Measurements from ENCODE around the gene CTTNBP2.
"Not testable (repeated sequence)": the region's sequence is repeated elsewhere in the genome, so short reads cannot be mapped to it uniquely, and the experiment has no call there.

Gene CTTNBP2

DNA sequence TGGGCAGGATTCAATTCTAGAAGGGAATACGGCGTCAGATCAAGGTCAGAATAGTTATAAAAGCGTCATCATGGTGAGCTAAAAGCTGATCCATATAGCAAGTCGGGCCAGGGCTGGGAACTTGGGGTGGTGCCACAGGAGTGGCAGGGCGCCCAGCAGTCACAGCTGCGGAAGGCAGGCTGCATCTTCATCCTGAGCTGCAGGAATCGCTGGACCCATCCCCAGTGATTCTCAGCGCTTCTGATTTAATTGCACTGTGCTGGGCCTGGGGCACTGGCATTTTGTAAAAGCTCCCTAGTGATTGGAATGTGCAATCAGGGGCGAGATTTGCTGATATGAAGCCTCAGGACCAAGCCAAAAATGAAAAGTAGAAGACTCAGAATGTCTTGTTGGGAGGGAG lies 135.3 kb downstream of the CTTNBP2 start:
- no peak for DNase-seq

DNA sequence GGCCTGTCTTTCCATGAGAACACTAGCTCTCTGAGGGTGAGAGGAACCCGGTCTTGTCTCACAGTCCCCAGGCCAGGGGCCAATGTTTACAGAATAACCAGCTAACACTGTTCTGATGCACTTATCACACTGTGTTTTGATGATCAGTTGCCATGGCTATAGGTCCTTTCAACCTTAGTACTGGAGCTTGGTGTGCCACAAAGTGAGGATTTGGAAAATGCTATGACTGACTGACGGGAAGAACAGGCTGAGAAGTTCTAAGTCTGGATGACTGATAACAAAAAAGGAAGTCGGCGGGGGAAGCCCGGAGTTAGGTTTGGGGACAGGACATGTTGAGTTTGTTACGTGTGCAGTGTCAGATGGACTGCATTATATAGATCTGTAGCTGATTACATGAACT lies 141.8 kb downstream of the CTTNBP2 start:
- DNase-seq = no peak

GRCh38 chr7:117730390-117730789 lies 142.9 kb downstream of the CTTNBP2 start:
- no peak for DNase-seq

DNA sequence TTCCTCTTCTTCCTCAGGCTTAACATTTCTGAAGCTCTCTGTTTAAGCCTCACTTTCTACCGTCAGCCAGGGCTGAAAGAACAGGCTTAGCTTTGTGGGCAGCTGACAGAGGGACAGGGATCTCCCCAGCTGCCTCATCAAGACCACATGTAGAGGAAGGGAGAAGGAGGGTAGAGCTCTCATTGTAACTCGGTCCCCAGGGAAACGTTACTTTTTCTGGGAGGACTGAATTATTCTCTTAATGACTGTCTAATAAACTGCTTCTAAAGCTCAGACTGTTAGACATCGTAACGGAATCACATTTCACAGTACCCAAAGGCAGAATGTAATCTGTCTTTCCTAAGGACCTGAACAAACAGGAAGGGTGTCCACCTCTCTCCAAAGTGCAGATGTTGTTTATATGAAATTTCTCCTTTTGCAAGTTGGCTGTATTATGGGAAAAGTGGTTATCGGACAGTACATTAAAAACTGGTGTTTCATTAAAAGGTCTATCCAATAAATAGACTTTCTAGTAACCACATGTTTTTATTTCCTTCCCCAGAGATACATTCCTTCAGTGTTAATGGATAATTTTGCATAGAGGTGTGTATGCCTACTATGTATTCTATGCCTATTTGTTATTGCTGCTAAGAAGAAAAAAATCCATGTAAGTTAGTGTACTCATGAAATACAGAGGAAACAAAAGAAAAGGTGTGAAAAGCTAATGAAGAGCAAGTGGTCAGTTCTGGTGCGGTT lies 144.2 kb downstream of the CTTNBP2 start:
- no peak for DNase-seq

DNA sequence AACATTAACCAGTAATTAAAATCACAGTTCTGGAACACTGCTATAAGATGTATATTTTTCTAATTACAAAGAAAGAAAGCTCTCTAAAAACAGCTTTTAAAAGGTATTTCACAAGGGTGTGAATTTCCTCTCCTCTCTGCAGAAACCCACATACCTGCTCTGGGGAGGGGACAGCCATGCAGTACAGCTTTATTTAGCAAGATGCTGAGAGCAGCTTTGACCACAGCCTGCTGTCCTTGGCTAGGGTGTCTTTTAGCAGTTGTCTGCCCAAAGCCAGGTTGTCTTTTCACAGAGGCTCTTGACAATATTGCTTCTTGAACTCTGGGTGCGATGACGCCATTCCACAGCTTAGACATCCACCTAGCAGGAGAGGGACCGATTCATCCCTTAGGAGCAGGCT lies 148.3 kb downstream of the CTTNBP2 start:
- DNase-seq = no peak

DNA sequence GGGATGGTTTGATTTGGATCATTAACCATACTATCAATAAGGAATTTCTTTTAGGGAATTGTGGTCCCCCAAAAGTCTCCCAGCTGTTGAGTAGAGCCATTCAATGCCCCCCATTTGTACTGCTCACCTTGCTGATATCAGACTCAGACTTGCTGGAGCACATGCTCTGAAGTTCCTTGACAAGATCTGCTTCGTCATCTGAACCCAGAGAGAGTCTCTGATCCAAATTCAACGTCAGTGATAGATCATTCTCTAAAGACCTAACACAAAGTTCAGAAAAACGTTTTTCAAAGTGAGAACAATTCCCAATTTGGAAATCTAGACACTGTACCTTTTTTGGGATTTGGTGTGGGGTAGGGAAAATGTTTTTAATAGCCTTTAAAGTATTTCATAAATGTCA lies 153.9 kb downstream of the CTTNBP2 start:
- DNase-seq = no peak

GRCh38 chr7:117718116-117718835 lies 155.0 kb downstream of the CTTNBP2 start:
- no peak for DNase-seq

GRCh38 chr7:117717357-117717756 lies 155.9 kb downstream of the CTTNBP2 start:
- DNase-seq = no peak

DNA sequence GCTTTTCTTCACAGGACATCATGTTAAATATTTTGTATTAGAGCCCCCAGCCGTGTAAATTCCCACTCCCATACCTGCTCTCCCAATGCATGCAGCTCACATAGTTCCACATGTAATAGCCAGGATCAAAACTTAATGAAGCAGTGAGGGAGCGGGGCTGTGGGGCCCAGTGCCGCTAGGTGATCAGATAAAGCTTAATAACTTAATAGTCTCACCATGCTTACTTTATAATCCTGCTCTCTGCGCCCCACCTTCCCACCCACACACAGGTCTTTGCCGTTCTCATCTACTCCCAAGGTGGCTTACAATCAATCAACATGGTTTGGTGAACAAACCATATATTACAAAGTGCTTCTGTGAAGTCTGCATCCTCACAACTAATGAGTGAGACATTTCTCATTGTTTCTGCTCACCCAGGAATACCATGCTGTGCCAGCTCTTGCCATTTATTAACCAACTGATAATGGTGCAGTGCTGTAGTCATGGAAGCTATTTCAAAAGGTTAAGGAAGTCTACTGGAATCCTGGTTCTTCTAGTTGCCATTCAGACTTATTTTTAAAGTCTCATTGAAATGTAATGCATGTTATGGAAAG lies 156.4 kb downstream of the CTTNBP2 start:
- DNase-seq = no peak

GRCh38 chr7:117715784-117716445 lies 157.3 kb downstream of the CTTNBP2 start:
- peak; percentile 25 to 49 for DNase-seq

DNA sequence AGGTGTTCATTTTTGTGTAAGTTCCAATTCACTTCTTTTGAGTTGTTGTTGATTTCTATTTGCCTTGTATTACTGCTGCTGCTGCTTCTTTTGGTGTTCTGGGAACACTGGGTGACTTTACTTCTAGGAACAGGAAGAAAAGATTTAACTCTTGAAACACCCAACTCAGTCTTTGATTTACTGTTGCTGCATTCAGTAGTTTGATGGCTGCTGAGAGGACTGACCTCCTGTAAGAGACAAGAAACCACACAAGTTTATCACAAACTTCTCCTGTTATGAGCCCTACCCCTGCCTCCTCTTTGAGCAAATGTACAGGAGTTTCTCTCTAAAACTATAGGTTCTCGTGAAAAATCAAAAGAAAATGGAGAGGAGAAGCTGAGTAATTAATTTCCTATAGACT lies 161.7 kb downstream of the CTTNBP2 start:
- no peak for DNase-seq

- DNase-seq = not testable (repeated sequence)
Measured at GRCh38 chr7:117708173-117708572, 165.1 kb downstream of the CTTNBP2 start.

- no peak for DNase-seq
Measured at GRCh38 chr7:117707080-117707479, 166.2 kb downstream of the CTTNBP2 start.

GRCh38 chr7:117706210-117706609 lies 167.0 kb downstream of the CTTNBP2 start:
- no peak for DNase-seq

- DNase-seq = no peak
Measured at GRCh38 chr7:117705630-117706029, 167.6 kb downstream of the CTTNBP2 start.

- no peak for DNase-seq
Measured at GRCh38 chr7:117704063-117704462, 169.2 kb downstream of the CTTNBP2 start.

DNA sequence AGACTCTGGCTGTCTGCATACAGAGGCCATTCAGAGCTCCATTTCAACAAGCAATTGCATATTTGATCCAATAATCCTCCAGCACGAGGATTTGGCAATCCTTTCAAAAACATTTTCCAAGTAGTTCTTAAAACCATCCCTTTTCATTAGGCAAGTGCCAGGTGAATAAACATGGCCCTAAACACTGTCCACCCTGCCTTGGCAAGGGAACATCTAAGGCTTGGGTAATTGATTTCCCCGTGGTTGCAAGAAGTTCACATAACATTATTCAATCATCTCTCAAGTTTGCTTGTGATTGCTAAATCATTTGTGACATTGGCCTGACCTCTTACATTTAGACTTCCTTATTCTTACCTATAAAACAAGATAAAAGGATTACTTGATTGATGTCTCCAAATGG lies 175.2 kb downstream of the CTTNBP2 start:
- DNase-seq = no peak

DNA sequence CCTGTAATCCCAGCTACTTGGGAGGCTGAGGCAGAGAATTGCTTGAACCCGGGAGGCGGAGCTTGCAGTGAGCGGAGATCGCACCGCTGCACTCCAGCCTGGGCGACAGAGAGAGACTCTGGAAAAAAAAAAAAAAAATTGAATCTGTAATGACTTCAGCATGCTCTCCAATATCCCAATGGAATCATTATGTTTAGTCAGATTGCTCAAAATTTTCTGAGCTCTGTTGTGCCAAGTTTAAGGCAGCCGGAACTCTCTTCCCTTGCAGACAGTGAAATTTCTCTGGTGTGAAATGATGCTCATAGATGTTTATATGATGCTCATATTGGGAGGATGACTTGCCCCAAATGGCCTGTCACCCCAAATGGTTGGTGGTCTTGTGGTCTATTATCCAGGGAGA lies 180.9 kb downstream of the CTTNBP2 start:
- DNase-seq = no peak

DNA sequence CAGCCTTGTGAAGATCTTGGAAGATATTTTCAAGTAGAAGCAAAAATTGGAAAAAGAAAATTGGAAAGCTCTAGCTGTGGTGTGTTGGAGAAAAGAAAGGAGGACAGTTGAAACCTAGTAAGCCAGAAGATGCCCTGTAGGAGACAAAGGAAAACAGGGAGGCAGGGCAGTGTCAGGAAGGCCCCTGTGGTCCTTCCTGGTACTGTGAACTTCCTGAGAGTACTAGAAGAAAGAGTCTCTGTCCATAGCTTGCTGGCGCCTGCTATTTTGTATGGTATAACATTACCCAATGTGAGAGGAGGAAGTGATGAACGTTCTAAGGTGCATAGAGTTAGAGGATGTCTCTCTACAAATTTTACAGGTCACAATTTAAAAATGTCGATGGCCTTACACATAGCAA lies 183.1 kb downstream of the CTTNBP2 start:
- no peak for DNase-seq

GRCh38 chr7:117689406-117689805 lies 183.8 kb downstream of the CTTNBP2 start:
- DNase-seq = no peak

GRCh38 chr7:117688126-117688525 lies 185.1 kb downstream of the CTTNBP2 start:
- no peak for DNase-seq

- DNase-seq = no peak
Measured at GRCh38 chr7:117686311-117686935, 186.8 kb downstream of the CTTNBP2 start.

DNA sequence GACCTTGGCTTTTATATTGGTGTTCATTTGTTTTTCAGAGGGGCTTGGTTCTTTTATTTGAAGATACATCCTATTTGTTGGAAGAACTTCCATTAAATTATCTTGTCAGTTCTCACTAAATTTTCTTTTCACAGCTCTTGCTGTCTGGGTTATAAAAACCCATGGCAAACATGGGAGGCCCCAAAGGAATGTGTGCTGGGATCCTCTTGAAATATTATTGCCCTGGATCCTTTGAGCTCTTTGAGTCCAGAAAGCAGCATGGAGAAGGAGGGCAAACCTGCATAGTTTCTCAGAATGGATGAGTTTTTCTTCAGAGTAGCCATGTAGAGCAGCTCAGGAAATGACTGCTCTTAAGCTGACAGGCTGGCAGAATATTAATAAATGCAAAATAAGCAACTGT lies 187.4 kb downstream of the CTTNBP2 start:
- DNase-seq = no peak
